Measurements from ENCODE around the gene BMP6.

DNA sequence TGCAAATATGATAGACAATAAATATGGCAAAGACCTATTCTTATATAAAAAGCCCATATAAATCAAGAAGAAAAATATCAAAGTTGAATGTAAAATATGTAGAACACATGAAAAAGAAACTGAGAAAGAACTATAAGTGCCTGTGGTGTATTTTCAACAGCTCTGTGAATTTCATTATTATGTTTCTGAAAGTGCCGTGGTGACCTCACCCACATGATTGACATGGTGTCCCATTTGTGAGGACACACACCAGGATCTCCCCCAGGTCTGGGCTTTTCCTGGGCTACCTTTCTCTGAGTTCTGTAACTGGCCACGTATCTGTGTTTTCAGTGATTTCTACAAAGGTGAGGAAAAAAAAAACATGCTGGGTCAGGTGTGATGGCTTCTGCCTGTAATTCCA is 86.7 kb downstream of the BMP6 start:
- TF ChIP-seq, protein P1, sequence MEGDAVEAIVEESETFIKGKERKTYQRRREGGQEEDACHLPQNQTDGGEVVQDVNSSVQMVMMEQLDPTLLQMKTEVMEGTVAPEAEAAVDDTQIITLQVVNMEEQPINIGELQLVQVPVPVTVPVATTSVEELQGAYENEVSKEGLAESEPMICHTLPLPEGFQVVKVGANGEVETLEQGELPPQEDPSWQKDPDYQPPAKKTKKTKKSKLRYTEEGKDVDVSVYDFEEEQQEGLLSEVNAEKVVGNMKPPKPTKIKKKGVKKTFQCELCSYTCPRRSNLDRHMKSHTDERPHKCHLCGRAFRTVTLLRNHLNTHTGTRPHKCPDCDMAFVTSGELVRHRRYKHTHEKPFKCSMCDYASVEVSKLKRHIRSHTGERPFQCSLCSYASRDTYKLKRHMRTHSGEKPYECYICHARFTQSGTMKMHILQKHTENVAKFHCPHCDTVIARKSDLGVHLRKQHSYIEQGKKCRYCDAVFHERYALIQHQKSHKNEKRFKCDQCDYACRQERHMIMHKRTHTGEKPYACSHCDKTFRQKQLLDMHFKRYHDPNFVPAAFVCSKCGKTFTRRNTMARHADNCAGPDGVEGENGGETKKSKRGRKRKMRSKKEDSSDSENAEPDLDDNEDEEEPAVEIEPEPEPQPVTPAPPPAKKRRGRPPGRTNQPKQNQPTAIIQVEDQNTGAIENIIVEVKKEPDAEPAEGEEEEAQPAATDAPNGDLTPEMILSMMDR (IDR thresholded peaks at IDR 0.05): no peak
- TF ChIP-seq POLR2AphosphoS5 (IDR thresholded peaks at IDR 0.05) (no peak), POLR2A (IDR thresholded peaks at IDR 0.05) (no peak), EP300 (IDR thresholded peaks at IDR 0.05) (no peak)
